ENCODE results near the gene ZNF674.
"Not testable (repeated sequence)": the region's sequence is repeated elsewhere in the genome, so short reads cannot be mapped to it uniquely, and the experiment has no call there.

Gene ZNF674

DNA sequence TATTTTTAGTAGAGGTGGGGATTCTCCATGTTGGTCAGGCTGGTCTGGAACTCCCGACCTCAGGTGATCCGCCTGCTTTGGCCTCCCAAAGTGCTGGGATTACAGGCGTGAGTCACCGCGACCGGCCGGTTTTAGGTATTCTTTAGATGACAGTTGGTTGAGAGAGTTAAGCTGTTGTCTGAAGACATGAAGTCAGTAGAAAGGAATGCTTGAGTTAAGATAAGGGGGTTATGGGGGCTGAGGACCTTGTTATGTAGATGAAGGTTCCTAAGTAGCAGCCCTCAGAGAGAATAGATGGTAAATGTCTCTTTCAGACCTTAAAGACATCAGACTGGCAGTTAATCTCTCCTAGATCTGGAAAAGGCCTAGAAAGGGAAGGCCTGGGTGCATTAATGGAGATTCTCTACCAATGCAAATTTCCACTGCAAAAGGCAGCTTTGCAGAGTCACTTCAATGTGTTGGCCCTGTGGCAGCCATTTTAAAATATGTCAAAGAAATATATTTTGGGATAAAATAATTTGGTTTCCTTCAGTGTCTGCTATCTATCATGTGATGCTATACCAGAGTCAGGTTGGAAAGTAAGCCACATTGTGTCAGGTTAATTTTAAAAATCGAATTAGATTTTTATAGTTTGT lies 6.4 kb upstream of the ZNF674 start:
- H3K27me3 Mint-ChIP-seq = no peaks in the 10 kb centered on the region
- no peak overlapping the region for H3K4me3 Mint-ChIP-seq
- H3K27ac Mint-ChIP-seq = no peak overlapping the region
- CTCF ChIA-PET = no interaction called here
- H3K4me1 Mint-ChIP-seq = peaks cover 14% of the 10 kb centered on the region
- no peak for DNase-seq
- H3K36me3 Mint-ChIP-seq = peaks cover 17% of the 10 kb centered on the region
- H3K9me3 Mint-ChIP-seq = no peaks in the 10 kb centered on the region

DNA sequence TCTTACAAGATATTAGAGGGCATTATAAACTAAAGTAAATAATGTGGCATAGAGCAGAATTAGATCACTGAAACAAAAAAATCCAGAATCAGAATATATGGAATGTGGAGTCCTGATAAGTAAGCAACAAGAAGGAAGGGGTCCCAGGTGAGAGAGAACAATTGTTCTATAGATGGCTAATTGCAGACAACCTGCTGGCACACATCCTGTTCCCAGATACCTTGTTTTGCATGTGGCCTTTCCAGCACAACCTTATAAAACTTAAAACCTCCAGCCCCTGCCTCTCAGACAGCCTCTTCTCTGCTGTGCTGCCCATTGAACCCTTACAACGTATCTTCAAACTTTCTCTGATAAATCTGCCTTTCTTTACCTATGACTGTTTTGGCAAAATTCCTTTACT lies 4.7 kb upstream of the ZNF674 start:
- no peak for DNase-seq
- H3K4me1 Mint-ChIP-seq = peaks cover 22% of the 10 kb centered on the region
- H3K4me3 Mint-ChIP-seq = no peak overlapping the region
- no peak overlapping the region for H3K27ac Mint-ChIP-seq
- no peaks in the 10 kb centered on the region for H3K27me3 Mint-ChIP-seq
- CTCF ChIA-PET = no interaction called here
- H3K9me3 Mint-ChIP-seq = no peaks in the 10 kb centered on the region
- peaks cover 20% of the 10 kb centered on the region for H3K36me3 Mint-ChIP-seq

DNA sequence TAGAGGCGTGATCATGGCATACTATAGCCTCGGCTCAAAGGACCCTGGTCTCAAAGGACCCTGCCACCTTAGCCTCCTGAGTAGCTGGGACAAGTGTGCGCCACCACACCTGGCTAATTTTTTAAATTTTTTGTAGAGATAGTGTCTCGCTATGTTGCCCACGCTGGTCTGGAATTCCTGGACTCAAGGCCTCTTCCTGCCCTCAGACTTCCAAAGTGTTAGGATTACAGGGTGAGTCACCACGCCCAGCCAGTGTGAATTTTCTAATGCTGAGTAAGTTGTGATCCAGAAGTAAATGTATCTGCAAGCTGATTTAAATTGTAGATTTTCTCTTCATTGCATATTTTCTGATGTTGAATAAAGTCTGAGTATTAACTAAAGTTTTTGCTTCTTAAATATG lies 2.6 kb upstream of the ZNF674 start:
- no peak for DNase-seq
- H3K9me3 Mint-ChIP-seq = no peaks in the 10 kb centered on the region
- H3K4me3 Mint-ChIP-seq = no peak overlapping the region
- CTCF ChIA-PET = no interaction called here
- H3K36me3 Mint-ChIP-seq = peaks cover 20% of the 10 kb centered on the region
- no peaks in the 10 kb centered on the region for H3K27me3 Mint-ChIP-seq
- H3K4me1 Mint-ChIP-seq = peaks cover 39% of the 10 kb centered on the region
- no peak overlapping the region for H3K27ac Mint-ChIP-seq

DNA sequence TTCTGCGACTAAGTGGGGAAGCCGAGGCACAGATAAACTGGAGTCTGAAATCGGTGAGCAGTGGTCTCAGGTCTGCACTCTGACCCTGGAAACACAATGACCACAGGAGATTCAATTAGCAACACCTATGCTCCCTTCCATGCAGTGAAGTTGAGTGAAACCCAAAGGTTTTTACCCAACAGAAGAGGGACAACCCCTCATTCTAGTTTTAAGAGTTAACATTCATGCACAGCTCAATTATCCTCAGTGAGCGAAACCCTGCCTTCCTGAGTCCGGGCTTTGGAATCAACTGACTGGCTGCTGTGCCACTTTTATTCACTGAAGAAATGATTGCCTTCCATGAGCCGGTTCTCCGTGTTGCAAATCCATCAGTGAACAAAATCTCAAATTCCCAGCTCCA lies 694 bp downstream of the ZNF674 start:
- peaks cover 39% of the 10 kb centered on the region for H3K4me1 Mint-ChIP-seq
- H3K27ac Mint-ChIP-seq = peak overlapping the region; percentile 93
- H3K9me3 Mint-ChIP-seq, H3K27me3 Mint-ChIP-seq, DNase-seq: not testable (repeated sequence)
- peaks cover 24% of the 10 kb centered on the region for H3K36me3 Mint-ChIP-seq
- H3K4me3 Mint-ChIP-seq = peak overlapping the region; percentile 93
- CTCF ChIA-PET = interaction anchor here (0.7 kb wide), 1 partner anchor 200 kb away, joined by 3 read pairs; no protein-coding TSS in a partner anchor

DNA sequence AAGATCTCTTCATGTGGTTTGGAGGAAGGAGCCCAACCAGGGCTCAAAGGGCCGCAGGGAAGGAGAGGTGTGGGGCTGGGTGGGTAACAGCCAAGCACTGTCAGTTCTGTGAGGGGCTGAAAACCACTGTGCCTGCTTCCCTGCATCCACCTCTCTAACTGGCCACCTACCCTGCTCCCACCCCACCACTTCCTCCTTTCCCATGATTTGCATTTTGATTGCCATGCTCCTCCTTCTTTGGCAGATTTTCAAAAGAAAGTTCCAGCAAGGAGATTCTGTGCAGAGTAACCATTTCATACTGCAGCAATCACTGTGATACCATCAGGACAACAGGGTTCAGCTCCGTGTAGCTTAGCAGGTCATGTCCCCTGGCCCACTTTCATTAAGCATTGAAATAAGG lies 1.8 kb downstream of the ZNF674 start:
- CTCF ChIA-PET = no interaction called here
- peaks cover 36% of the 10 kb centered on the region for H3K4me1 Mint-ChIP-seq
- no peak overlapping the region for H3K27ac Mint-ChIP-seq
- no peaks in the 10 kb centered on the region for H3K9me3 Mint-ChIP-seq
- H3K36me3 Mint-ChIP-seq = peaks cover 20% of the 10 kb centered on the region
- H3K27me3 Mint-ChIP-seq = no peaks in the 10 kb centered on the region
- DNase-seq = no peak
- H3K4me3 Mint-ChIP-seq = no peak overlapping the region

DNA sequence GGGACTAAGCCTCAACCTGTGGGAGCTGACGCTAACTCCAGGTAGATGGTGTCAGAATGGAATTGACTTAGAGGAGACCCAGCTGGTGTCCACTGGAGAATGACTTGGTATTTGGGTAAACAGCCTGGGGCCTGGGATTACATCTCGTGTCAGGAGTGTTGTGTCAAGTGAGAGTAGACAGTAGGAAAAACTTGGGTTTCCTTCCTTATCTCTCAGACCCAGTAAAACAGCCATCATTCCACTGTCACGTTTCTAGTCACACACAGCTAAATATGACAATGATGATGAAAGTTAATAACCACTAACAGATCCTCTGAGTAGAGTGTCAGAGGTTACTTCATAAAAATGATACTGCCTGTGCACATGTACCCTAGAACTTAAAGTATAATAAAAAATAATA lies 13.8 kb downstream of the ZNF674 start:
- CTCF ChIA-PET = no interaction called here
- Mint-ChIP-seq H3K9me3 (no peaks in the 10 kb centered on the region), H3K27me3 (no peaks in the 10 kb centered on the region), H3K36me3 (peaks cover 11% of the 10 kb centered on the region), H3K4me3 (no peak overlapping the region), H3K27ac (no peak overlapping the region), H3K4me1 (peaks cover 5% of the 10 kb centered on the region)
- no peak for DNase-seq

DNA sequence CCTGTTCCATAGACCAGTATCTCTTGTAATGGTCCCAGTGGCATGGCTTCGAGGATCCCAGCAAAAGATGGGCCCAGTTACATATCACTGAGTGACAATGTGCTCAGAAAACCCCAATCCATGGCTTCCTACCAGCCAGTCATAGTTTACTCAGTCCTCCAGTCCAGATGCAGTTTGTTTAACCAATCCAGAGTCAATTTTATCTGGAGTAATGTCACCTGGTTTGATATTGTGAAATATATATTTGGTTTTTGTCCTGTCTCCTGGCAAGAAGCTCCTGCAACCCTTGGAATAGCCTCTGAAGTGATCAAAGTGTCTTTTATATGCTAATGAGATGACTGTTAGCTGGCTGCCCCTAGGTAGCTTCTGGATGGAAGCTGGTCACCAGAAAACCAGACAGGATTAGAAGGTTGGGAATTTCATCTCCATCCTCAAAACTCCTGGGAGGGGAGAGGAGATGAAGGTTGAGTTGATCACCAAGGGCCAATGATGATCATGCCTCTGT lies 14.8 kb downstream of the ZNF674 start:
- H3K9me3 Mint-ChIP-seq, CTCF ChIA-PET, H3K4me3 Mint-ChIP-seq, H3K27me3 Mint-ChIP-seq, H3K27ac Mint-ChIP-seq, H3K4me1 Mint-ChIP-seq, DNase-seq: not testable (repeated sequence)
- peaks cover 12% of the 10 kb centered on the region for H3K36me3 Mint-ChIP-seq

DNA sequence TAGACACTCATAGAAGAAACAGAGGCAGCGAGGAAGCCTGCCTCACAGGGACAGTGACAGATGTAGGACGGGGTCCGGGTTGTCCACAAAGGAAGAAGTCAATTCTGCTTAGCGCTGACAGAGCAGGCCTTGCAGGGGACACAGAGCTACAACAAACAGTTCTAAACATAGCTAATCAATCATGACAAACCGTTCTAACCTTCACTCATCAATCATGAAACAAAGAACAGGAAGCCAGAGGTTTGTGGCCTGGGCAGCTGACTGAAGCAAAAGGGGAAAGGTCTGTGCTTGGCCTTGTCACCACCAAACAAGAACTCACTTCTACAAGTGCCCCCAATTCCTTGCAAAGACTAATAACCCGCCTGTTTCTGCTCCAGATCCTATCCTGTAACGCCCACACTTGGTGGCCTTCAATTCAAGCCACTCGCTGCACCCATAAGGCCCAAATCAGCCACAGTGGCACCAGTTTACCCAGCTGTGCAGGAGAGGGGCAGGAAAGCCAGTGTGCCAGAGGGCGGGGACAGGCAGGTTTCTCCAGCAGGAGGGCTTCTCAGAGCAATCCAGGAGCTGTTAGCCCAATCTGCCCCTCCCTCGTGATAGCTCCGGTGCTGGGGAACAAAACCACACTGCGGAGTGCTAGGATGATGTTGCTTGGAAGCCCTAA lies 15.3 kb downstream of the ZNF674 start:
- CTCF ChIA-PET, H3K9me3 Mint-ChIP-seq, DNase-seq, H3K4me3 Mint-ChIP-seq, H3K27me3 Mint-ChIP-seq, H3K27ac Mint-ChIP-seq, H3K4me1 Mint-ChIP-seq: not testable (repeated sequence)
- H3K36me3 Mint-ChIP-seq = peaks cover 12% of the 10 kb centered on the region

DNA sequence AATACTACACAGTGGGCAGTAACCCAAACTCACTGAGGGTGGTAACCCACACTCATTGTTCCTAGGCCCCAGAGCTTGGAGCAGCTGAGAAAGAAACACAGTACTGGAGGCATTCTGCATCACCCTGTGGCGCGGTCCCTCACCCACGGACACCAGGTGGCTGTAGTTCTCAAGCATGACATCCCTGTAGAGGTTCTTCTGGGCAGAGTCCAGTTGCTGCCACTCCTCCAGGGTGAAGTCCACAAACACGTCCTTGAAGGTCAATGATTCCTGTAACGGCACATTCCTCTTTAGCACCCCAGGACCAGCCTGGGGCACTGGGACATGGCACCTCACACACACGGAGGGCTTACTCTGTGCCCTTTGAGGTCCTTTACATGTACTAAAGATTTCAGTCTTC lies 16.6 kb downstream of the ZNF674 start:
- H3K4me1 Mint-ChIP-seq, CTCF ChIA-PET, H3K27me3 Mint-ChIP-seq, DNase-seq, H3K4me3 Mint-ChIP-seq, H3K36me3 Mint-ChIP-seq, H3K27ac Mint-ChIP-seq, H3K9me3 Mint-ChIP-seq: not testable (repeated sequence)

DNA sequence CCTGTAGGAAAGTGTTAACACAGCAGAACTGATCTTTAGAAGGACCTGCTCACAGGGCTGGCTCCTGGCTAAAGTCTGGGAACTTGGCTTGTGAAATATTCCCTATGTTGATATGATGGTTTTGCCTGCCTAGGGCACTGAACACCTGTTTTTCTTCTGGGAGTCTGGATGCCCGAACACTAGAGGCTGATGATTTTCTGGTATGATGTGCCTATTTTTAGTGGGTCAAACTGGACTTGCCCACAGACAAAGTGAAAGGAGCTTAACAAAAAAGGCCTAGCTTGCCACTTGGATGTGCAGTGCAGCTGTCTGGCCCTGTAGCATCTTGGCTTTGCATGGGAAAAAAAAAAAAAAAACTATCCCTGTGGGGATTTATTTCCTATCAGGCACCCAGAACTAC lies 39.1 kb downstream of the ZNF674 start:
- Mint-ChIP-seq H3K9me3 (peaks cover 22% of the 10 kb centered on the region), H3K4me3 (no peak overlapping the region), H3K4me1 (no peaks in the 10 kb centered on the region), H3K27me3 (no peaks in the 10 kb centered on the region), H3K36me3 (peaks cover 35% of the 10 kb centered on the region), H3K27ac (no peak overlapping the region)
- CTCF ChIA-PET = no interaction called here
- DNase-seq = no peak

DNA sequence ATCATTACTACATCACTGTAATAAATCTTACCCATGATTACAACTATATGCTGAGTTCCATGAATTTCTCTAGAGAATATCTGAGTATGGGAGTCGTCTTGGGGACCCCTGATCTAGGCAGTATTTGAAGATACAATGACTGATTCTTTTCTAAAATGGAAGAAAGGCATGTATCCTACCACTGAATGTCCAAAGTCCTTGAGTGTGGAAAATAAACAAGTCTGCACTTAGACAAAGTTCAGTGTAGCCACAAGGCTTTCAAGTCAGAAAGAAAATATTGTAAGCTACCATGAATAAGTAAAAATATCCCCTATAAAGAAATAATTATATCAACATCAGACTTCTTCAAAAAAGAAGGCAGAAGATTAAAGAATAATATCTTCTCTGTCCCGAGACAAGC lies 42.4 kb downstream of the ZNF674 start:
- no peaks in the 10 kb centered on the region for H3K4me1 Mint-ChIP-seq
- no peaks in the 10 kb centered on the region for H3K27me3 Mint-ChIP-seq
- no peak overlapping the region for H3K4me3 Mint-ChIP-seq
- H3K9me3 Mint-ChIP-seq = peaks cover 32% of the 10 kb centered on the region
- no peak for DNase-seq
- peaks cover 47% of the 10 kb centered on the region for H3K36me3 Mint-ChIP-seq
- no peak overlapping the region for H3K27ac Mint-ChIP-seq
- CTCF ChIA-PET = no interaction called here

DNA sequence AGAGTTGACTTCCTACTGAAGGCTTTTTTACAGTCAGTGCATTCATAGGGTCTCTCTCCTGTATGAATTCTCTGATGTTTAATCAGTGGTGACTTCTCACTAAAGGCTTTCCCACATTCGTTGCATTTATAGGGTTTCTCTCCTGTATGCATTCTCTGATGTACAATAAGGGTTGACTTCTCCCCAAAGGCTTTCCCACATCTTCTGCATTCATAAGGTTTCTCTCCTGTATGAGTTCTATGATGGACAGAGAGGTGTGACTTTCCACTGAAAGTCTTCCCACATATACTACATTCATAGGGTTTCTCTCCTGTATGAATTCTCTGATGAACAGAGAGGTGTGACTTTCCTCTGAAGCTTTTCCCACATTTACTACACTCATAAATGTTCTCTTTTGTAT lies 45.2 kb downstream of the ZNF674 start:
- Mint-ChIP-seq H3K4me1 (no peaks in the 10 kb centered on the region), H3K36me3 (peaks cover 38% of the 10 kb centered on the region), H3K27ac (no peak overlapping the region), H3K27me3 (no peaks in the 10 kb centered on the region), H3K4me3 (no peak overlapping the region), H3K9me3 (peaks cover 40% of the 10 kb centered on the region)
- no peak for DNase-seq
- CTCF ChIA-PET = no interaction called here

DNA sequence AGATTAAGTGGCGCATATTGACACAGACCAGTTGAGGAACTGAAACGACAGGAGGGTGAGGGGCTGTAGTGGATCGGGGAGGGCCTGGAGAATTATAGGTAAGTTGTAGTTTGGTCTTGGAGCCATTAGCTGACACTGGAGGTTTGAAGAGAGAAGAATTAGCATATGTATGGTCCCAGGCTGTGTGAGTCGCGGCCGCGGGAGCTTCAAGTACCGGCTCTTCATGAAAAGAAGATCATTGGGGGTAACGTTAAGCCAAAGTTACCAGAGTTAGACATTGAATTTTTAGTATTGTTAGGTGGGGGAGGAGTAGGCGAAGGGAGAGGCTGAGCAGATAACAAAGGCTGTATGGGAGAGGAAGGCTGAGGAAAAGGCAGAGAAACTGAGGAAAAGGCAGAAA lies 56.5 kb downstream of the ZNF674 start:
- no peak overlapping the region for H3K4me3 Mint-ChIP-seq
- peaks cover 17% of the 10 kb centered on the region for H3K4me1 Mint-ChIP-seq
- H3K27ac Mint-ChIP-seq = no peak overlapping the region
- CTCF ChIA-PET = no interaction called here
- H3K27me3 Mint-ChIP-seq = no peaks in the 10 kb centered on the region
- H3K36me3 Mint-ChIP-seq = peaks cover 39% of the 10 kb centered on the region
- DNase-seq = no peak
- H3K9me3 Mint-ChIP-seq = peaks cover 24% of the 10 kb centered on the region

DNA sequence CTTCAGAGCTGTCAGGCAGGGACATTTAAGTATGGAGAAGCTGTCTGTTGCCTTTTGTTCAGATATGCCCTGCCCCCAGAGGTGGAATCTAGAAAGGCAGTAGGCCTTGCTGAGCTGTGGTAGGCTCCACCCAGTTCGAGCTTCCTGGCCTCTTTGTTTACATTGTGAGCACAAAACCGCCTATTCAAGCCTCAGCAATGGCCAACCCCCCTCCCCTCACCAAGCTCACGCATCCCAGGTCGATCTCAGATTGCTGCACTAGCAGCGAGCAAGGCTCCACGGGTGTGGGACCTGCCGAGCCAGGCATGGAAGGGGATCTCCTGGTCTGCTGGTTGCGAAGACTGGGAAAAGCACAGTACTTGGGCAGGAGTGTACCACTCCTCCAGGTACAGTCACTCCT lies 59.3 kb downstream of the ZNF674 start:
- peaks cover 60% of the 10 kb centered on the region for H3K36me3 Mint-ChIP-seq
- peak; percentile 26 for DNase-seq
- H3K9me3 Mint-ChIP-seq = peaks cover 30% of the 10 kb centered on the region
- peaks cover 17% of the 10 kb centered on the region for H3K4me1 Mint-ChIP-seq
- H3K4me3 Mint-ChIP-seq = no peak overlapping the region
- CTCF ChIA-PET = interaction anchor here (1.6 kb wide), 1 partner anchor 11 kb away, joined by 3 read pairs; no protein-coding TSS in a partner anchor
- H3K27ac Mint-ChIP-seq = no peak overlapping the region
- no peaks in the 10 kb centered on the region for H3K27me3 Mint-ChIP-seq

DNA sequence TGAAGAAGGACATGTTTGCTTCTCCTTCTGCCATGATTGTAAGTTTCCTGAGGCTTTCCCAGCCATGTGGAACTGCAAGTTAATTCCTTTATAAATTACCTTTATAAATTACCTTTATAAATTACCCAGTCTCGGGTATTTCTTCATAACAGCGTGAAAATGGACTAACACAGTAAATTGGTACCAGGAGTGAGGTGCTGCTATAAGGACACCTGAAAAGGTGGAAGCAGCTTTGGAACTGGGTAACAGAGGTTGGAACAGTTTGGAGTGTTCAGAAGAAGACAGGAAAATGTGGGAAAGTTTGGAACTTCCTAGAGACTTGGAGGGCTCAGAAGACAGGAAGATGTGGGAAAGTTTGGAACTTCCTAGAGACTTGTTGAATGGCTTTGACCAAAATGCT lies 66.6 kb downstream of the ZNF674 start:
- H3K27ac Mint-ChIP-seq, H3K4me1 Mint-ChIP-seq, CTCF ChIA-PET, DNase-seq, H3K4me3 Mint-ChIP-seq, H3K27me3 Mint-ChIP-seq: not testable (repeated sequence)
- H3K9me3 Mint-ChIP-seq = peaks cover 33% of the 10 kb centered on the region
- peaks cover 46% of the 10 kb centered on the region for H3K36me3 Mint-ChIP-seq
